GM12878 (cell line): Measurements from ENCODE around the gene CAMK2A.

Experiments used
- EZH2 ChIP-seq: IDR thresholded peaks from 2 replicates; pipeline ENCODE4 v1.6.1; 2012; ENCODE audit warnings: low read depth, mild to moderate bottlenecking, control low read depth, inconsistent platforms, low read length, borderline replicate concordance; ENCODE audit not compliant: control insufficient read depth
- NFXL1 ChIP-seq: fragments of 450-650 bp; IDR thresholded peaks from 2 replicates; pipeline ENCODE4 v1.6.1; 2017; ENCODE audit warnings: antibody characterized with exemption, mild to moderate bottlenecking, borderline replicate concordance
- RAD21 ChIP-seq: IDR thresholded peaks from 2 replicates; pipeline ENCODE4 v1.6.1; 2011; ENCODE audit warnings: mild to moderate bottlenecking, low read depth, low read length, moderate library complexity; ENCODE audit not compliant: insufficient read depth
- ZBTB33 ChIP-seq: fragments of 450-650 bp; IDR thresholded peaks from 2 replicates; pipeline ENCODE4 v1.6.1; 2017; ENCODE audit warnings: mild to moderate bottlenecking
- TF ChIP-seq, protein P1 (sequence below): IDR thresholded peaks from 2 replicates; pipeline ENCODE4 v1.6.1; 2012; ENCODE audit warnings: low read length, inconsistent platforms

GRCh38 chr5:150221471-150221870, 68.1 kb downstream of the CAMK2A start:
- no peak for TF ChIP-seq ZBTB33
- no peak for TF ChIP-seq NFXL1
- TF ChIP-seq RAD21, result no peak
- no peak for TF ChIP-seq EZH2
- TF ChIP-seq, protein P1, sequence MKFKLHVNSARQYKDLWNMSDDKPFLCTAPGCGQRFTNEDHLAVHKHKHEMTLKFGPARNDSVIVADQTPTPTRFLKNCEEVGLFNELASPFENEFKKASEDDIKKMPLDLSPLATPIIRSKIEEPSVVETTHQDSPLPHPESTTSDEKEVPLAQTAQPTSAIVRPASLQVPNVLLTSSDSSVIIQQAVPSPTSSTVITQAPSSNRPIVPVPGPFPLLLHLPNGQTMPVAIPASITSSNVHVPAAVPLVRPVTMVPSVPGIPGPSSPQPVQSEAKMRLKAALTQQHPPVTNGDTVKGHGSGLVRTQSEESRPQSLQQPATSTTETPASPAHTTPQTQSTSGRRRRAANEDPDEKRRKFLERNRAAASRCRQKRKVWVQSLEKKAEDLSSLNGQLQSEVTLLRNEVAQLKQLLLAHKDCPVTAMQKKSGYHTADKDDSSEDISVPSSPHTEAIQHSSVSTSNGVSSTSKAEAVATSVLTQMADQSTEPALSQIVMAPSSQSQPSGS, result no peak
